Stimulated activated CD8-positive, alpha-beta memory T cell treated with anti-CD3 and anti-CD28 coated beads, Interleukin-2, amount 100 ng/mL, for 1 hour (primary cell): ENCODE measurements around the gene ATP6AP1.

Experiments
- DNase-seq, 2 donors: peaks; one replicate each; pipeline ENCODE4 v3.0.0-alpha.2; 2020; ENCODE audit warnings: low read depth in 2 of 2

ATP6AP1 gene

GRCh38 chrX:154469880-154470279, 41.4 kb downstream of the ATP6AP1 start:
- DNase-seq = no peak

DNA sequence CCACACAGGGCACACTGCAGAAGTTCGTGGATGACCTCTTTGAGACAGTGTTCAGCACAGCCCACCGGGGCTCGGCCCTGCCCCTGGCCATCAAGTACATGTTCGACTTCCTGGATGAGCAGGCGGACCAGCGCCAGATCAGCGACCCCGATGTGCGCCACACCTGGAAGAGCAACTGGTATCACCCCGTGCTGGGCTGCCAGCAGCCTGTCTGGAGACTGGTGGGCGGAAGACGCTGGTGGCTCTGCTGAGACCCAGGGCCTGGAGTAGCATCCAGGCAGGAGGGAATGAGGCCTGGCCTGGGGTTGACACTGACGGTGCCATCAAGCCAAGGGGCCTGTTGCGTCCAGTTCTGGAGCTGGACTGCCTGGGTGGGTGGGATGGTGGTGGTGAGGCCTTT, 42.0 kb downstream of the ATP6AP1 start:
- DNase-seq = no peak

- DNase-seq = no peak
These were observed 42.6 kb downstream of the ATP6AP1 start for GRCh38 chrX:154470914-154471568.

GRCh38 chrX:154471839-154472684, 43.6 kb downstream of the ATP6AP1 start:
- no peak for DNase-seq

- no peak for DNase-seq
These were observed 44.5 kb downstream of the ATP6AP1 start for GRCh38 chrX:154472685-154473632.

DNA sequence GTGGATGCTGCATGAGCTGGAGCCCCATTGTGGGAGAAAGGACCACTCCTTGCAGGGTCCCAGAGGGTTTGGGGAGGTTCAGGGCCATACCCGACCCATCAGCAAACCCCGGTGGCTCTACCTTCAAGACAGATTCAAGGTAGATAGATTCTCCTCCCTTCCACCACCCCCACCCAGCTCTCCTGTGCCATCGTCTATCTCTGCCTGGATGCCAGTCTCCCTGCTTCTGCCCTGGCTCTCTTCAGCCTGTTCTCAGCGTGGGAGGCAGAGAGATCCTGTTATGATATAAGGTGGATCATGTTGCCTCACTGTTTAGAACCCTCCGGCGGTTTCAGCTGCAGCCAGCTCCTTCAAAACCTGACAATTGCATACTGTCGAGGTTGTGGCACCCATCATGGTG, 45.2 kb downstream of the ATP6AP1 start:
- DNase-seq = no peak

GRCh38 chrX:154476821-154477220, 48.3 kb downstream of the ATP6AP1 start:
- no peak for DNase-seq

DNA sequence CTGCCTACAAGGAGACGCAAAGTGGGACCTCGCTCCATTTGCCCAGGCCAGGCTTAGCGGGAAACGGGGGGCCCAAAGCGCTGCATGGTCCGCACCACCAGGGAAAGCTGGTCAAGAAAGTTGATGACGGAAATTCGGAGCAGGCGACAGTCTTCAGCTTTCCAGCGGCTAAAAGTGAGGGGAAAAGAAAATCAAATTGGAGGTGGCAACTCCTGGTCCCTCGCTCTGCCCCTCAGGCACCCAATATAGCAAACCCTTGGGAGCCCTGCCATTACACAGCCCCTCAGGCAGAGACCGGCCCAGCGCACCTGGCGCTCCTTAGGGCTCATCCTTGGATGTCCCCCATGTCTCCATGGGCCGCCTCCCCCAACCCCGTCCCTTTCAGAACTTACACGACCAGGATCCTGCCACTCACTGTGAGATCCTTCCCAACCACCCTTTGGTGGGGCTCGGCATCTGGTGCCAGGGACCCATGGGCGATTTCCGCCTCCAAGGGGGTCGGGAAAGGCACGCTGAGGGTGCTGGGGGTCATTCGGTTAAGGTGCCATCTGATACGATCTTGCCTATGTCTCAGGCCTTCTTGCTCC, 49.5 kb downstream of the ATP6AP1 start:
- no peak for DNase-seq

DNA sequence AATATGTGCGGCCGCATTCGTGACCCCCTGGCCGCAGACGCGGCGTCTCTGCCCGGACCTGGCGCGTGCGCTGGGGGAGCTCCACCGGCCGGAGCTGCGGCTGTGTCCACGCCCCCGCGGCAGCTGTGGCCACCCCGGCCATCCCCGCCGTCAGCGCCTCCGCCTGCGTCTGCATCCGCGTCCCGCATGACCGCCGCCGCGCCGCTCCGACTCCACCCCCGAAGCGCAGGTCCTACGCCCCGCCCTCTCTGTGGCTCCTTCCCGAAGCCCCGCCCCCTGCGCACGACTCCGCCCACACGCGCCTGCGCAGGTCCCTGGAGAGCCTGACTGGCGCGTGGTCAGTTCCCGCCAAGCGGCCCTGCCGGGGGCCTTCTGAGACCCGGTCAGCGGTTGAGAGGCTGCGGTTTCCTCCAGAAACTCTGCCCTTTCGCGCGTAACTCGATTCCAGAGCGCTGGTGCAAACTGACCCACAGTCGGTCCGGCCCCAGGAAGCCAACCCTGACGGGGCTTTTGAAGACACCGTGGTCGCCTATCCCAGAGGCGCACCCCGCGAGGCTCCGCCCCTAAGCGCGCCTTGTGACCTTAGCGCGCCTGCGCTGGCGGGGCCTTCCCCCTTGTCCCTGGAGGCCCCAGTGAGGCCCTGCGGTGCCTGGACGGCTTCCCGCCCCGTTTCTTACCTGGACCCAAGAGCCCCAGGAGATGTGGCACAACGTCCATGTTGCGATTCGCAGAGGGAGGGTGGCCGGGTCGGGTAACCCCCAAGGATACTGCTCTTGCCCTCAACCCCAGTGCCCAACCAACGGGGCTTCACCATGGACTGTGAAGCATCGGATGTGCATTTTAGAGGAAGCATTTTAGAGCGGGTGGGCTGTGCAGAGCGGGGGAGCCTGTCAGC, 50.5 kb downstream of the ATP6AP1 start, which contains the start of gene LAGE3:
LAGE3 (minus strand) TSS at position 554 of the 895 bp plus-strand sequence; CDS start at position 188, 366 bp downstream.
- peak; percentile 89 for DNase-seq

GRCh38 chrX:154481195-154481594, 52.7 kb downstream of the ATP6AP1 start:
- no peak for DNase-seq

- no peak for DNase-seq
These were observed 53.6 kb downstream of the ATP6AP1 start for GRCh38 chrX:154481911-154482601.

DNA sequence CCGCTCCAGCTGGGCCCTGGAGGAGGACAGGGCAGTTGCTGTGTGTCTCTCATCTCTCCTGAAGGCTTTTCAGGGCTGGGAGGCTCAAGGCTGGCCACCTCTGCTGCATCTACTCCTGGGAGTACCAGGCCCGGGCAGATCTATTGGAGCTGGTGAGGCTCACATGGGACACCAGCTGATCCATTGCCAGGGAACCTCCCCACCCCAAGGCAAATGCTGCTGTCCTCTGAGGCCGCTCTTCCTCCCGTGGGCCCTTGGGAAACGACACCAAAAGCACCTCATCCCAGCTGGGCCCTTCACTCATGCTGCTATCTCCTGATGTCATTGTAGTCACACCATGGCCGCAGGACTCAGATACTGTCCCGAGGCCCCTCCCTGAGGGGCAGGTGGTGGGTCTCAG, 54.3 kb downstream of the ATP6AP1 start:
- DNase-seq = no peak

DNA sequence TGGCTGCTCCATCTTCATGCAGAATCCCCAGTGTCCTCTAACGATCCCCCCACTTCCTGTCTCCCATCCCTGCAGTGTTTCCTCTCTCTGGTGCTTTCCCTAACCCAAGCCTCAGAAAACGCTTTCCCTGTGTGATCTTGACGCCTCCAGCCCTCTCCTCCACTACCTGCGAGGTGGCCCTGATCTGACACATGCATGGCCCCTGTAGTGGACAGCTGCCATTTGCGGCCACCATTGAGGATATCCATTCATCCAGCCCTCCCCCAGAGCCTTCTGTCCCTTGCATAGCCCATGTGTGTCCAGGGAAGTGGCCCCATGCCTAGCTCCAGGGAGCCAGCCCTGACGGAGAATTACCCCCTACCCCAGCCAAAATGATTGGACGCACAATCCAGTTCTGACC, 54.8 kb downstream of the ATP6AP1 start:
- DNase-seq = no peak

DNA sequence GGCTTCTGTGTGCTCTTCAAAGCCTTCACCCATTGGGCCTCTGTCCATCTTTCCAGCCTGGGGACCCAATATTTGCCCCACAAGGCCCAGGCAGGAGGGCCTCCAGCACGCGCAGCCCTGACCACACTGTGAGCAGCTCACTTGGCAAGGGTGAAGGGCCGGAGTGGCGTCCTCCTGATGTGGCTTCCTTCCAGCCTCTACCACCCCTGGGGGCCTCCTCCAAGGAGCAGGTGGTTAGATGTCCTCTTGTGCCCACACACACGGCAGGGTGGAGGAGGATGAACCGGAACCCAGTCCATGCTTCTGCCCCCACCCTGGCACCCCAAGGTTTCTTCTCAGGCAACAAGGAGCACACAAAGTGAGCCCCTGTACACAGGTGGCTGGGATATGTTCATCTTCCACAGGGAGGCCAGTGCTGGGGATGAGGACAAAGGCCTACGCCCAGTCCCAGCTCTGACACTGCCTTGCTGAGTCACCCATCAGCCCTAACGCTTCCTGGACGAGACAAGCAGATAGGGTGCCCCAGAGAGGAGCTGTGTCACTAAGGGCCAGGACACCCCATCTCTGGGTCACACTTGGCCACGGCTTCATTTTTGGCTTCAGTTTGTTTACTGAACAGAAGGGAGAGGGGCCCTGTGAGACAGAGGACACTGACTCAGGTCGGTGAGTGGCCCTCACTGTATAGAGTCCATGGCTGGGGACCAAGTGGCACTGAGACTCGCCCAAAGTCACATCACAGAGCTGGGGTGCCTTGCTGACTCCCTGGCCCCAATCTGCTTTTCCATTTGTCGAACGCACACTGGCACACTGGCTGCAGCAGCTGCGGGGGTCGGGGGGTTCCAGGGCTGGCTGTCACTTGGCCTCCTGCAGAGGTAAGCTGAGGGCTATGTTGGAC, 56.0 kb downstream of the ATP6AP1 start:
- no peak for DNase-seq

DNA sequence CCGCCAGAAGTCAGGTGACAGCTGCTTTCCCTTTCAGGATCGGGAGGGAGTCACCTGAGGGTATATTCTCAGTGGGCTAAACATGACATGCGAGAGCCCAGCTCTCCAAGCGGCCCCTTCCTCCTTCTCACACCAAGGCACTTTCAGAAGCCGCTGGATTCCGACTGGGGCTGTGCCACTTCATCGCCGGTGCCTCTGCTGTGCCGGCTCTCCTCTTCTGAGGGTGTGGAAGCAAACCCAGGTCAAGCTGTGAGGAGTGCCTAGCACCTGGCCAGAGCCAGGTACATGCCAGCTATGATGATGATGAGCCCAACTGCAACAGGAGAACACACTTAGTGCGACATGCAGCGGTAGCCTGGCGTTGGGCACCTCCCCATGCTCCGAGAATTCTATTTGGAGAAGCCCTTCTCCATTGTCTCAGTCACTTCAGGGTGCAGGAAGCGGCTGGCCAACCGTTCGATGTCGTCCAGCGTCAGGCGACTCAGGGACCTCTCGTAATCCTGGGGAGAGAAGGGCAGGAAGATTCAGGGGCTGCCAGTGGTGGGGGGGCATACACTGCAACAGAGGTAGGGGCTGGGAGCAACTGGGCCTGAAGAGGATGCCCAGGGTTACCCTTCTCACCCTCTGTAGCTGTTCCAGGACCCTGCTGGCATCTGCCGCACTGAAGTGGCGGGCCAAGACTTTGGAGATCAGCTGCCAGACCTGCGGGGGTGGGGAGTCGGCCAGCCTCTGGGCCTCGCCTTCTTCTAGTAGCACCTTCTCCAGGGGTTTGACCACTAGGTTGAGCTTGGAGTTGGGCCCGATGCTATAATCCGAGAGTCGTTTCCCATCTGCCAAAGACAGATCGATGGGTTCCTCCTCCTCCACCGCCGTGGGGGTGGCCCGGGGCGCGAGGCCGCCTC, 56.9 kb downstream of the ATP6AP1 start:
- DNase-seq = no peak

GRCh38 chrX:154486052-154486395, 57.5 kb downstream of the ATP6AP1 start:
- no peak for DNase-seq
